SH-SY5Y (cell line): ENCODE measurements around the gene ATG7.

Source experiments
- GATA2 ChIP-seq: IDR thresholded peaks from 2 replicates; pipeline ENCODE4 v1.6.1; 2011; ENCODE audit warnings: mild to moderate bottlenecking, low read depth, low read length
- GATA3 ChIP-seq: IDR thresholded peaks from 2 replicates; pipeline ENCODE4 v1.6.1; 2011; ENCODE audit warnings: low read depth, mild to moderate bottlenecking, low read length, moderate library complexity

DNA sequence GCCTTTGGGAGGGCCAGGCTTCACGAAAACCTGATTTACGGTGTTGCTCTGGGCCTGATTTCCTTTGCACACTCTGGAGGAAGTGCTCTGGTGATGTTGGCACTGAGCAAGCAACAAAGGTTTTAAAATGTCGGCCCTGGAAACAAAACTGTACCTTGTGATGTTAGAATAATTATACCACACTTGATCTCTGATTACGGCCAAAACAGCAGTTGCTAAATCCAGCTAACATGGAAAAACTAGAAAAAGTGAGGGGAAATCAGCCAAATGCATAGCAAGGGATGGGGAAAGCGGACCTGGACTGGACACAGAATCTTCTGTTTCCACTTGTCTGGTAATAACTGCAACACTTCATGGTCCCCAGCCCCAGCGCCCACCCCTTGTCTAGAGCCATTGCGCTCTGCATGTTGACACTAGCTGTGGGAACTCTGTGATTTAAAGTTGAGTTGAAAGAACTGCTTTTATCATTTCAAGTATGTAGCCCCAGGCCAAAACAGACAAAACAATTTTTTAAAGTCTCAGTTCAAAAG, 251.4 kb downstream of the ATG7 start:
- TF ChIP-seq GATA2 (no peak), GATA3 (no peak)
